HFF-Myc (cell line): ENCODE results near the gene KDM4B.

Experiments
- DNase-seq: peaks from one replicate; pipeline ENCODE4 v3.0.0-alpha.2; 2011; ENCODE audit warnings: low read depth; ENCODE audit errors: extremely low read depth
- H3K4me3 ChIP-seq: replicated peaks from 2 replicates; pipeline ENCODE4 v1.5.1; 2011; ENCODE audit warnings: low read depth, mild to moderate bottlenecking, control low read depth, low read length
- CTCF ChIP-seq: IDR thresholded peaks from 2 replicates; pipeline ENCODE4 v1.5.1; 2012; ENCODE audit warnings: mild to moderate bottlenecking, low read depth, low read length, control low read depth; ENCODE audit errors: missing control alignments

KDM4B gene

GRCh38 chr19:5039642-5040543 lies 71.0 kb downstream of the KDM4B start:
- no peak overlapping the region for H3K4me3 ChIP-seq
- TF ChIP-seq CTCF: no peak
- no peak for DNase-seq

- H3K4me3 ChIP-seq: no peak overlapping the region
- no peak for TF ChIP-seq CTCF
- no peak for DNase-seq
These were observed 71.7 kb downstream of the KDM4B start for GRCh38 chr19:5040544-5041167.

GRCh38 chr19:5041168-5041912 lies 72.4 kb downstream of the KDM4B start:
- H3K4me3 ChIP-seq: no peak overlapping the region
- no peak for DNase-seq
- no peak for TF ChIP-seq CTCF

GRCh38 chr19:5041913-5042187 lies 72.9 kb downstream of the KDM4B start:
- H3K4me3 ChIP-seq: no peak overlapping the region
- no peak for TF ChIP-seq CTCF
- DNase-seq: no peak

- no peak for TF ChIP-seq CTCF
- DNase-seq: no peak
- H3K4me3 ChIP-seq: no peak overlapping the region
These were observed 73.6 kb downstream of the KDM4B start for GRCh38 chr19:5042556-5042955.

- TF ChIP-seq CTCF: no peak
- no peak overlapping the region for H3K4me3 ChIP-seq
- DNase-seq: no peak
These were observed 76.1 kb downstream of the KDM4B start for GRCh38 chr19:5045029-5045428.
